Astrocyte of the hippocampus (primary cell): ENCODE data around the gene CLEC4G.

ENCODE experiments used
- DNase-seq: peaks from one replicate; pipeline ENCODE4 v3.0.0; 2011; ENCODE audit warnings: low read depth, low spot score

CLEC4G gene

GRCh38 chr19:7729211-7729610 lies 2.7 kb downstream of the CLEC4G start:
- no peak for DNase-seq

- no peak for DNase-seq
Observed at GRCh38 chr19:7725791-7726190, 6.1 kb downstream of the CLEC4G start.

- DNase-seq, result no peak
Observed at GRCh38 chr19:7722231-7722651, 9.7 kb downstream of the CLEC4G start.

- no peak for DNase-seq
Observed at GRCh38 chr19:7720351-7720750, 11.6 kb downstream of the CLEC4G start.

GRCh38 chr19:7718668-7719067 lies 13.2 kb downstream of the CLEC4G start:
- no peak for DNase-seq

- no peak for DNase-seq
Observed at GRCh38 chr19:7716762-7717161, 15.1 kb downstream of the CLEC4G start.

- no peak for DNase-seq
Observed at GRCh38 chr19:7715671-7716070, 16.2 kb downstream of the CLEC4G start.

- DNase-seq, result no peak
Observed at GRCh38 chr19:7710616-7711015, 21.3 kb downstream of the CLEC4G start.

GRCh38 chr19:7709932-7710460 lies 21.9 kb downstream of the CLEC4G start:
- DNase-seq, result no peak

GRCh38 chr19:7706955-7707456 lies 24.9 kb downstream of the CLEC4G start:
- no peak for DNase-seq

- no peak for DNase-seq
Observed at GRCh38 chr19:7706188-7706954, 25.5 kb downstream of the CLEC4G start.

GRCh38 chr19:7705387-7706187 lies 26.3 kb downstream of the CLEC4G start:
- DNase-seq, result no peak

GRCh38 chr19:7704280-7705060 lies 27.4 kb downstream of the CLEC4G start:
- DNase-seq, result no peak

GRCh38 chr19:7703332-7703731 lies 28.6 kb downstream of the CLEC4G start:
- DNase-seq, result no peak

GRCh38 chr19:7701654-7702457 lies 30.1 kb downstream of the CLEC4G start, which contains the start of gene FCER2:
FCER2 (minus strand) TSS chr19:7702131; CDS start chr19:7699760, 2,371 bp downstream.
- no peak for DNase-seq

GRCh38 chr19:7701049-7701653 lies 30.8 kb downstream of the CLEC4G start:
- no peak for DNase-seq

GRCh38 chr19:7699417-7700401 lies 32.2 kb downstream of the CLEC4G start:
- DNase-seq, result no peak

GRCh38 chr19:7699003-7699402 lies 32.9 kb downstream of the CLEC4G start:
- no peak for DNase-seq

- DNase-seq, result no peak
Observed at GRCh38 chr19:7698583-7698982, 33.3 kb downstream of the CLEC4G start.
